Thyroid gland (tissue), 4 donors: ENCODE results near the gene UBR4.

Experiments used
- CTCF ChIP-seq, 6 experiments: fragments of 200-600 bp in 3 of 6; fragments of 450-650 bp in 3 of 6; sonication (generic) in 3 of 6; IDR thresholded peaks; one replicate each; pipeline ENCODE4 v1.5.1; 2016 to 2019; ENCODE audit warnings: antibody characterized with exemption in 6 of 6, mild to moderate bottlenecking in 2 of 6, inconsistent platforms in 1 of 6, moderate library complexity in 1 of 6
- POLR2A ChIP-seq, 2 donors: fragments of 450-650 bp; IDR thresholded peaks; one replicate each; pipeline ENCODE4 v1.6.1; 2017; ENCODE audit warnings: antibody characterized with exemption in 2 of 2, mild to moderate bottlenecking in 2 of 2, moderate library complexity in 1 of 2

- TF ChIP-seq POLR2A (IDR thresholded peaks at IDR 0.05) (no peak), CTCF (IDR thresholded peaks at IDR 0.05) (no peak)
Measured at GRCh38 chr1:19063122-19063521, 146.9 kb downstream of the UBR4 start.
